GM18873 (cell line): Measurements from ENCODE around the gene GPR15.

Experiments
- ATAC-seq: cut with Tn5 transposase; IDR thresholded peaks from one replicate; pipeline ENCODE4 v1.9.1; 2021; ENCODE audit warnings: mild to moderate bottlenecking, moderate library complexity, moderate number of reproducible peaks; ENCODE audit not compliant: unreplicated experiment, low FRiP score

Gene GPR15

DNA sequence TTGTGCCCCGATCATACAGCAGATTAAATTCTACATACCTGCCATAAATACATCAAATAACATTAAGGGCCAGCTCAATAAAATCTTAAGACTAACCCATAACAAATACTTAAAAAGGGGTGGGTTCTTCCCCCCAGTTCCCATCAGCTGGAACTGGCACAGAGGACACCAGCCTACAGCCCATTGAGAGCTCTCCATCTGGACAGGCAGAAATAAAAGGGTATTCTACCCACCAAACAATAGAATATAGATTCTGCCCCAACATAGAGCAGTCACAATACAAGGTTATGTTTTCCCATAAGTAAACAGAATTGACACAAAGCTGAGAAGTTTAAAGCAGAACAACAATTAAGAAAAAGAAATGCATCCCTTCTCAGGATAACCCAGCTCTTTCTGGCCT, 49.7 kb downstream of the GPR15 start:
- ATAC-seq: no peak

DNA sequence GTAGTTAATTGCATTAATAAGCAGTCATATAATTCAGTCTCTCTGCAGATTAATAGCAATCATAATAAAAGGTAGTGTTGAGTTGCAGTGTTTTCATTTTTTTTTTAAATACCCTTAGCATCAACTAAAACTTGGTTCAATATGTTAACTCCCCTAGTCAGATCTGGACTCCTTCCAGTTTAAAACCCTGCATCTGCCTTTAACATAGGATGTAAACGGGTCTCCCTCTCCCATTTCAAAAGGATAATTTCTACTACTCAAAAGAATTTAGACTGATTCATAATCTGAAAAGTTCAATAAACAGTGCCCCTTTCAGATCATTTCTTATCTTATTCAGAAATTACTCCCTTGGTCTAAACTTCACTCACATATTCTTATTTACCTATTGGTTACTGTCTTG, 50.3 kb downstream of the GPR15 start:
- no peak for ATAC-seq

GRCh38 chr3:98583766-98584165, 52.0 kb downstream of the GPR15 start:
- no peak for ATAC-seq
